T-helper 22 cell (primary cell): Measurements from ENCODE around the gene CHRNA9.
"Not testable (repeated sequence)": the region's sequence is repeated elsewhere in the genome, so short reads cannot be mapped to it uniquely, and the experiment has no call there.

Experiments used
- DNase-seq: peaks from one replicate; pipeline ENCODE4 v3.0.0-alpha.2; 2020; ENCODE audit warnings: low read depth

CHRNA9 gene

GRCh38 chr4:40388239-40388638 is 53.1 kb downstream of the CHRNA9 start:
- no peak for DNase-seq

GRCh38 chr4:40389986-40390385 is 54.9 kb downstream of the CHRNA9 start:
- DNase-seq, result no peak

- not testable (repeated sequence) for DNase-seq
These were observed 57.1 kb downstream of the CHRNA9 start for GRCh38 chr4:40392241-40392640.

GRCh38 chr4:40394236-40394635 is 59.1 kb downstream of the CHRNA9 start:
- no peak for DNase-seq

- no peak for DNase-seq
These were observed 60.2 kb downstream of the CHRNA9 start for GRCh38 chr4:40395166-40395900.

- no peak for DNase-seq
These were observed 61.0 kb downstream of the CHRNA9 start for GRCh38 chr4:40395908-40396793.

- no peak for DNase-seq
These were observed 64.4 kb downstream of the CHRNA9 start for GRCh38 chr4:40399578-40399977.

- no peak for DNase-seq
These were observed 66.0 kb downstream of the CHRNA9 start for GRCh38 chr4:40401096-40401495.

DNA sequence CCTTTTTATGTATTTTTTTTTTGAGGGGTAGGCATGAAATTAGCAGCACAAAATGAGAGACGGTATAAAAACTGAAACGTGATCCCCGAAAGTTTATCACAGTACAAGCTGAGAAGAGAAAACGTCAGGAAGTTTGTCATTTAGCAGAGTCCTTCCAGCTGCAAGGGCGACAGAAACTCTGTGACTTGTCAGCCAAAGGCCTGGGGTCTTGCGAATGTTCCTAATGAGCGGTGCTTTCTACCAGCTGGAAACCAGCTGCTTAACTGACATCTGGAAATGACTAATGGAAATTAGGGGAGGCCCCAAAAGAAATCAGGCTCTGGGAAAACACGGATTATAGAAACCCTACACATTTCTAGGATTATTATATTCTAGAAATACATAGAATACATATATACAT is 66.5 kb downstream of the CHRNA9 start:
- DNase-seq, result no peak

GRCh38 chr4:40402556-40402955 is 67.4 kb downstream of the CHRNA9 start:
- DNase-seq, result no peak

DNA sequence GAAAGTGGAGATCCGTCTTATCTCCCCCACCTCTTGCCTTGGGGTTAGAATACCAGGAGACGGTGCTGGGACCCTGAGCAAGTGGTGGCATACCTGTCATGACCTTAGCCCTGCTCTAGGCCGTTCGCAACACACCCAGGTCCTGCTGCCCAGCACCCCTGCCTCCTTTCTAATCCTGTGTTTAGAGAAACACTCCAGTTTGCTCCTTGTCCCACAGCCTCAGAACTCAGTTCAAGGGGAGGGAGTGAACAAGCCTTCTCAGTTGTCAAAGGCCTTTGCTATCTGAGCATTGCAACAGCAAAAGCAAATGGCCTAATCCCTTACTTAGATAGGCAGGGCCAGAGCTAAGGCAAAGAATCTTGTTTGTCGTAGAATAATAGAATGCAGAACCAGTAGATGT is 67.9 kb downstream of the CHRNA9 start:
- no peak for DNase-seq
